Tibial nerve (tissue), 4 donors: ENCODE results near the gene NRG4. TPM values are rescaled to one million over a fixed set of nuclear protein-coding genes. Genes with fewer than 3 reads are reported as not detected.
"Not testable (repeated sequence)": the region's sequence is repeated elsewhere in the genome, so short reads cannot be mapped to it uniquely, and the experiment has no call there.

Experiments
- DNase-seq, 2 donors: peaks; one replicate each; pipeline ENCODE4 v3.0.0-alpha.2; 2019; ENCODE audit warnings: low spot score in 2 of 2
- H3K27ac ChIP-seq, 4 donors: fragments of 200-600 bp; sonication (generic) in 3 of 4; one replicate each; pipeline ENCODE4 v1.5.1; 2017 to 2019; ENCODE audit warnings: mild to moderate bottlenecking in 1 of 4
- H3K27me3 ChIP-seq, 2 donors: fragments of 200-600 bp; sonication (generic) in 1 of 2; one replicate each; pipeline versions ENCODE4 v1.5.1 to v1.6.0; 2017 to 2019
- H3K36me3 ChIP-seq, 3 donors: fragments of 200-600 bp; sonication (generic); one replicate each; pipeline ENCODE4 v1.5.1; 2018 to 2019
- H3K4me1 ChIP-seq, 4 donors: fragments of 200-600 bp; sonication (generic) in 3 of 4; one replicate each; pipeline ENCODE4 v1.5.1; 2017 to 2019
- H3K4me3 ChIP-seq, 4 donors: fragments of 200-600 bp; sonication (generic) in 3 of 4; one replicate each; pipeline ENCODE4 v1.5.1; 2017 to 2019; ENCODE audit warnings: mild to moderate bottlenecking in 1 of 4, moderate library complexity in 1 of 4
- H3K9me3 ChIP-seq, 4 donors: fragments of 200-600 bp; sonication (generic) in 3 of 4; one replicate each; pipeline ENCODE4 v1.5.1; 2017 to 2019
- CTCF ChIP-seq, 5 experiments: fragments of 200-600 bp in 3 of 5; fragments of 450-650 bp in 2 of 5; sonication (generic) in 3 of 5; IDR thresholded peaks; one replicate each; pipeline ENCODE4 v1.5.1; 2016 to 2019; ENCODE audit warnings: antibody characterized with exemption in 5 of 5, mild to moderate bottlenecking in 3 of 5, moderate library complexity in 2 of 5
- EP300 ChIP-seq, 2 donors: sonication (generic); formaldehyde crosslinking; IDR thresholded peaks; one replicate each; pipeline ENCODE4 v1.6.1; 2017; ENCODE audit warnings: antibody characterized with exemption in 2 of 2, mild to moderate bottlenecking in 1 of 2
- POLR2A ChIP-seq, 2 donors: fragments of 450-650 bp; IDR thresholded peaks; one replicate each; pipeline ENCODE4 v1.6.1; 2017; ENCODE audit warnings: antibody characterized with exemption in 2 of 2, mild to moderate bottlenecking in 2 of 2, moderate library complexity in 2 of 2
- WGBS, 2 donors: methylation state at CpG; one replicate each; pipeline ENCODE4 v1.1.5; 2018; 5-methylcytosine and 5-hydroxymethylcytosine counted together
- total RNA-seq, 4 donors: library from RNA; depleted of rRNA; stranded (reverse); fragments of >200 nt; gene quantifications; one replicate each; pipeline ENCODE4 v1.1.0, GENCODE V29; 2016

Gene NRG4
- total RNA-seq, 4 donors from 2014 or later = 0.44 TPM; not detected in 3

- Histone ChIP-seq H3K9me3 (no peaks in the 10 kb centered on the region), H3K4me3 (peak overlapping the region; percentile 40 to 64 (median 46)), H3K27ac (no peak overlapping the region), H3K4me1 (peaks cover 0 to 25% (median 2%) of the 10 kb centered on the region in 4 donors), H3K36me3 (no peaks in the 10 kb centered on the region), H3K27me3 (peaks cover 0 to 41% of the 10 kb centered on the region in 2 donors)
- WGBS, 2 donors = 9 to 10% methylated on average over 18 of the region's 18 CpGs
- TF ChIP-seq CTCF (IDR thresholded peaks at IDR 0.05) (peak in 1 of 5 experiments; percentile 4), EP300 (IDR thresholded peaks at IDR 0.05) (no peak), POLR2A (IDR thresholded peaks at IDR 0.05) (no peak)
- DNase-seq = no peak
Measured at GRCh38 chr15:76058714-76059319, 46.6 kb upstream of the NRG4 start.

- 2 to 3% methylated on average over 7 of the region's 7 CpGs for WGBS, 2 donors
- TF ChIP-seq CTCF (IDR thresholded peaks at IDR 0.05) = peak; percentile 48 to 70 (median 68)
- no peak for TF ChIP-seq EP300 (IDR thresholded peaks at IDR 0.05)
- Histone ChIP-seq H3K9me3 (no peaks in the 10 kb centered on the region), H3K4me1 (peaks cover 0 to 25% (median 2%) of the 10 kb centered on the region in 4 donors), H3K27ac (no peak overlapping the region), H3K4me3 (no peak overlapping the region), H3K36me3 (no peaks in the 10 kb centered on the region), H3K27me3 (peaks cover 0 to 41% of the 10 kb centered on the region in 2 donors)
- peak in 1 of 2 donors; percentile 75 for DNase-seq
Measured at GRCh38 chr15:76057332-76058000, 45.2 kb upstream of the NRG4 start.

- H3K4me3 ChIP-seq = no peak overlapping the region
- H3K27me3 ChIP-seq = peaks cover 0 to 41% of the 10 kb centered on the region in 2 donors
- 20 to 33% methylated on average over 3 of the region's 3 CpGs for WGBS, 2 donors
- DNase-seq = no peak
- no peaks in the 10 kb centered on the region for H3K9me3 ChIP-seq
- H3K4me1 ChIP-seq = peaks cover 0 to 25% (median 2%) of the 10 kb centered on the region in 4 donors
- no peak overlapping the region for H3K27ac ChIP-seq
- TF ChIP-seq CTCF (IDR thresholded peaks at IDR 0.05) = no peak
- no peak for TF ChIP-seq EP300 (IDR thresholded peaks at IDR 0.05)
- TF ChIP-seq POLR2A (IDR thresholded peaks at IDR 0.05) = no peak
- no peaks in the 10 kb centered on the region for H3K36me3 ChIP-seq
Measured at GRCh38 chr15:76056931-76057330, 44.7 kb upstream of the NRG4 start.

GRCh38 chr15:76054201-76054600 lies 42.0 kb upstream of the NRG4 start:
- WGBS, 2 donors = 91 to 92% methylated on average over 10 of the region's 10 CpGs
- Histone ChIP-seq H3K4me1 (peaks cover 0 to 14% (median 2%) of the 10 kb centered on the region in 4 donors), H3K27me3 (peaks cover 0 to 27% of the 10 kb centered on the region in 2 donors)
- not testable (repeated sequence) for H3K27ac ChIP-seq, DNase-seq, H3K4me3 ChIP-seq, H3K9me3 ChIP-seq, H3K36me3 ChIP-seq

- Histone ChIP-seq H3K36me3 (no peaks in the 10 kb centered on the region), H3K27me3 (no peaks in the 10 kb centered on the region), H3K9me3 (peaks cover 0 to 39% (median 3%) of the 10 kb centered on the region in 4 donors), H3K27ac (no peak overlapping the region), H3K4me1 (no peaks in the 10 kb centered on the region), H3K4me3 (no peak overlapping the region)
- TF ChIP-seq POLR2A (IDR thresholded peaks at IDR 0.05) (no peak), EP300 (IDR thresholded peaks at IDR 0.05) (no peak), CTCF (IDR thresholded peaks at IDR 0.05) (no peak)
- WGBS, 2 donors = 57 to 100% methylated on average over 1 of the region's 1 CpG
- no peak for DNase-seq
Measured at GRCh38 chr15:76038512-76038911, 26.3 kb upstream of the NRG4 start.
